Neural cell (in vitro differentiated cells): Measurements from ENCODE around the gene PRELP.

ENCODE experiments used
- MXI1 ChIP-seq: fragments of 450-650 bp; conservative IDR thresholded peaks from 2 replicates; pipeline ENCODE4 v1.6.1; 2014; ENCODE audit warnings: antibody characterized with exemption, mild to moderate bottlenecking; ENCODE audit not compliant: poor library complexity, severe bottlenecking
- SMC3 ChIP-seq: fragments of 450-650 bp; conservative IDR thresholded peaks from 2 replicates; pipeline ENCODE4 v1.6.1; 2014; ENCODE audit warnings: antibody characterized with exemption, mild to moderate bottlenecking, moderate library complexity; ENCODE audit not compliant: poor library complexity
- TF ChIP-seq, protein P1 (sequence below): fragments of 450-650 bp; IDR thresholded peaks from 2 replicates; pipeline ENCODE4 v1.5.1; 2014; ENCODE audit warnings: antibody characterized with exemption, mild to moderate bottlenecking, moderate library complexity; ENCODE audit not compliant: poor library complexity, severe bottlenecking

DNA sequence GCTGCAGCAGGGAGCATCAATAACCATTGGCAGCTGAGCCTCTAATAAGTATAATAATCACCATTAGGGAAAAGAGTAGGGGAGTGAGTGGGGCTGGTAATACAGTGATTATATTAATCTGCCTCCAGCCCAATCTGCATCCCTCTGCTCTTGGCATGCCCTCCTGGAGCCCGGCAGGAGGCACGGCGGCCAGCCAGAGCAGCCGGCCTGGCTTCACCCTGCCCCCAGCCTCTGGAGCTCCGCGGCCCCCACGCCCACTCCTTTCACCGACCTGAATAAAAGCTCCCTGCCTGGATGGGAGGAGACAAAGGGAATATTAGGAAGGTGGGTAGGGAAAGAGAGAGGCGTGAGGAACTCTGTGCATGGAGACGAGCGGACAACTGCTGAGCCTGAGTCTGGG, 46.6 kb downstream of the PRELP start:
- TF ChIP-seq, protein P1, sequence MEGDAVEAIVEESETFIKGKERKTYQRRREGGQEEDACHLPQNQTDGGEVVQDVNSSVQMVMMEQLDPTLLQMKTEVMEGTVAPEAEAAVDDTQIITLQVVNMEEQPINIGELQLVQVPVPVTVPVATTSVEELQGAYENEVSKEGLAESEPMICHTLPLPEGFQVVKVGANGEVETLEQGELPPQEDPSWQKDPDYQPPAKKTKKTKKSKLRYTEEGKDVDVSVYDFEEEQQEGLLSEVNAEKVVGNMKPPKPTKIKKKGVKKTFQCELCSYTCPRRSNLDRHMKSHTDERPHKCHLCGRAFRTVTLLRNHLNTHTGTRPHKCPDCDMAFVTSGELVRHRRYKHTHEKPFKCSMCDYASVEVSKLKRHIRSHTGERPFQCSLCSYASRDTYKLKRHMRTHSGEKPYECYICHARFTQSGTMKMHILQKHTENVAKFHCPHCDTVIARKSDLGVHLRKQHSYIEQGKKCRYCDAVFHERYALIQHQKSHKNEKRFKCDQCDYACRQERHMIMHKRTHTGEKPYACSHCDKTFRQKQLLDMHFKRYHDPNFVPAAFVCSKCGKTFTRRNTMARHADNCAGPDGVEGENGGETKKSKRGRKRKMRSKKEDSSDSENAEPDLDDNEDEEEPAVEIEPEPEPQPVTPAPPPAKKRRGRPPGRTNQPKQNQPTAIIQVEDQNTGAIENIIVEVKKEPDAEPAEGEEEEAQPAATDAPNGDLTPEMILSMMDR, result no peak
- TF ChIP-seq SMC3 (no peak), MXI1 (no peak)
